ENCODE measurements around the gene MUS81. TPM values are rescaled to one million over a fixed set of nuclear protein-coding genes. Genes with fewer than 3 reads are reported as not detected.
A peak's percentile ranks its signal among the peaks of the same experiment; 100 is the strongest.

MUS81 gene
- total and polyA plus RNA-seq, 9 of the 15 experiments (the other 6 are each of a cell fraction or from before 2014, with no cell fraction given): 13.4 to 118 (median 53.7) TPM

GRCh38 chr11:65873318-65874156, 13.3 kb downstream of the MUS81 start (continued):
- no peak for TF ChIP-seq PBX2 (CRISPR knock-in tag; IDR thresholded peaks at IDR 0.05; ENCODE audit: low read depth)
- TF ChIP-seq PBX2 (tag; conservative IDR thresholded peaks at IDR 0.05; ENCODE audit: low read depth): no peak
- no peak for TF ChIP-seq IRF9 (tag; IDR thresholded peaks at IDR 0.05)
- TF ChIP-seq ZNF165 (CRISPR knock-in tag; IDR thresholded peaks at IDR 0.05; ENCODE audit: borderline replicate concordance): no peak
- TF ChIP-seq BHLHE40 (IDR thresholded peaks at IDR 0.05; ENCODE audit: low read length): peak; percentile 89
- no peak for TF ChIP-seq ARID3B (CRISPR knock-in tag; IDR thresholded peaks at IDR 0.05; ENCODE audit: borderline replicate concordance)
- TF ChIP-seq ZBTB11 (CRISPR knock-in tag; IDR thresholded peaks at IDR 0.05): no peak
- no peak for TF ChIP-seq ZBTB34 (CRISPR knock-in tag; IDR thresholded peaks at IDR 0.05)
- peak; percentile 10; the same call in 1 of the 2 replicates for TF ChIP-seq SMARCE1 (IDR thresholded peaks at IDR 0.05)
- TF ChIP-seq, protein P1, sequence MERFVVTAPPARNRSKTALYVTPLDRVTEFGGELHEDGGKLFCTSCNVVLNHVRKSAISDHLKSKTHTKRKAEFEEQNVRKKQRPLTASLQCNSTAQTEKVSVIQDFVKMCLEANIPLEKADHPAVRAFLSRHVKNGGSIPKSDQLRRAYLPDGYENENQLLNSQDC (CRISPR knock-in tag; IDR thresholded peaks at IDR 0.05): no peak
- TF ChIP-seq KLF13 (tag; IDR thresholded peaks at IDR 0.05; ENCODE audit: borderline replicate concordance, low read depth): peak; percentile 43; the same call in 1 of the 2 replicates
- peak; percentile 86 for TF ChIP-seq VEZF1 (CRISPR knock-in tag; IDR thresholded peaks at IDR 0.05)
